OCI-LY1 (cell line): Measurements from ENCODE around the gene TGM5.

Experiments
- H2AFZ ChIP-seq: fragments of 200-600 bp; sonication (generic), shearing (Covaris generic); 2 replicates; pipeline ENCODE4 v1.6.0; 2014; ENCODE audit warnings: antibody characterized with exemption, mild to moderate bottlenecking, low read length
- H3F3A ChIP-seq: fragments of 200-600 bp; sonication (generic), shearing (Covaris generic); 2 replicates; pipeline ENCODE4 v1.6.0; 2014; ENCODE audit warnings: mild to moderate bottlenecking, antibody characterized with exemption, low read length, moderate library complexity; ENCODE audit not compliant: insufficient read depth
- H3K27ac ChIP-seq: fragments of 200-600 bp; sonication (generic); 2 replicates; pipeline ENCODE4 v1.5.1; 2014; ENCODE audit warnings: low read length, mixed run types, mild to moderate bottlenecking, low read depth; ENCODE audit not compliant: poor library complexity, severe bottlenecking
- H3K27me3 ChIP-seq: fragments of 200-600 bp; sonication (generic); 2 replicates; pipeline ENCODE4 v1.6.0; 2014; ENCODE audit warnings: antibody characterized with exemption, mild to moderate bottlenecking, low read length, moderate library complexity; ENCODE audit not compliant: insufficient read depth
- H3K36me3 ChIP-seq: fragments of 200-600 bp; sonication (generic); 2 replicates; pipeline ENCODE4 v1.6.1; 2014; ENCODE audit warnings: mild to moderate bottlenecking, antibody characterized with exemption, low read length, moderate library complexity, mixed read lengths; ENCODE audit not compliant: insufficient read depth
- H3K4me1 ChIP-seq: fragments of 200-600 bp; sonication (generic); 2 replicates; pipeline ENCODE4 v1.5.1; 2014; ENCODE audit warnings: mild to moderate bottlenecking, low read length, moderate library complexity; ENCODE audit not compliant: insufficient read depth, severe bottlenecking
- H3K4me2 ChIP-seq: fragments of 200-600 bp; sonication (generic), shearing (Covaris generic); 2 replicates; pipeline ENCODE4 v1.6.1; 2014; ENCODE audit warnings: low read length
- H3K4me3 ChIP-seq: fragments of 200-600 bp; sonication (generic); 2 replicates; pipeline ENCODE4 v1.5.1; 2014; ENCODE audit warnings: low read length, low read depth, mild to moderate bottlenecking, mixed read lengths; ENCODE audit not compliant: poor library complexity, severe bottlenecking
- H3K79me2 ChIP-seq: fragments of 200-600 bp; shearing (Covaris generic); 2 replicates; pipeline ENCODE4 v1.6.1; 2016; ENCODE audit warnings: mixed run types, low read length, mixed read lengths; ENCODE audit not compliant: insufficient read depth
- H3K9ac ChIP-seq: fragments of 200-600 bp; sonication (generic), shearing (Covaris generic); 2 replicates; pipeline ENCODE4 v1.6.1; 2014; ENCODE audit warnings: mild to moderate bottlenecking, low read length, mixed read lengths
- H3K9me2 ChIP-seq: fragments of 200-600 bp; sonication (generic), shearing (Covaris generic); 2 replicates; pipeline ENCODE4 v1.6.1; 2014; ENCODE audit warnings: low read depth, mild to moderate bottlenecking, low read length, mixed read lengths
- H3K9me3 ChIP-seq: fragments of 200-600 bp; shearing (Covaris generic); 2 replicates; pipeline ENCODE4 v1.6.1; 2014; ENCODE audit warnings: low read length, mixed read lengths
- H4K20me1 ChIP-seq: fragments of 200-600 bp; sonication (generic), shearing (Covaris generic); 2 replicates; pipeline ENCODE4 v1.6.0; 2016; ENCODE audit warnings: mild to moderate bottlenecking, low read length; ENCODE audit not compliant: insufficient read depth
- CTCF ChIP-seq: fragments of 200-600 bp; sonication (generic), shearing (Covaris generic); IDR thresholded peaks from 2 replicates; pipeline ENCODE4 v1.5.1; 2017; ENCODE audit warnings: mild to moderate bottlenecking, antibody characterized with exemption, low read length, moderate library complexity, mixed read lengths
- EZH2 ChIP-seq: fragments of 200-600 bp; sonication (generic), shearing (Covaris generic); IDR thresholded peaks from 2 replicates; pipeline ENCODE4 v1.8.0; 2017; ENCODE audit warnings: borderline replicate concordance, mixed run types, mild to moderate bottlenecking, antibody characterized with exemption, low read length, moderate library complexity, mixed read lengths

TGM5 gene

GRCh38 chr15:43251871-43252250, 14.9 kb downstream of the TGM5 start:
- Histone ChIP-seq H3K9ac (no peak overlapping the region), H3K79me2 (no peaks in the 10 kb centered on the region), H3F3A (no peaks in the 10 kb centered on the region), H3K4me2 (no peak overlapping the region), H3K4me1 (no peaks in the 10 kb centered on the region), H3K9me3 (no peaks in the 10 kb centered on the region), H3K27ac (no peak overlapping the region), H3K9me2 (no peaks in the 10 kb centered on the region), H4K20me1 (no peaks in the 10 kb centered on the region), H3K27me3 (no peaks in the 10 kb centered on the region), H3K36me3 (no peaks in the 10 kb centered on the region), H2AFZ (no peak overlapping the region), H3K4me3 (no peak overlapping the region)
- no peak for TF ChIP-seq CTCF
- no peak for TF ChIP-seq EZH2

- no peak overlapping the region for H2AFZ ChIP-seq
- H3F3A ChIP-seq = no peaks in the 10 kb centered on the region
- no peaks in the 10 kb centered on the region for H3K9me3 ChIP-seq
- no peak for TF ChIP-seq CTCF
- H3K4me3 ChIP-seq = no peak overlapping the region
- no peak overlapping the region for H3K27ac ChIP-seq
- no peak overlapping the region for H3K9ac ChIP-seq
- H3K9me2 ChIP-seq = no peaks in the 10 kb centered on the region
- peaks cover 2% of the 10 kb centered on the region; the same call in 1 of the 2 replicates for H3K27me3 ChIP-seq
- H3K4me2 ChIP-seq = no peak overlapping the region
- no peaks in the 10 kb centered on the region for H3K4me1 ChIP-seq
- H4K20me1 ChIP-seq = no peaks in the 10 kb centered on the region
- H3K79me2 ChIP-seq = no peaks in the 10 kb centered on the region
- no peaks in the 10 kb centered on the region for H3K36me3 ChIP-seq
These were observed 15.4 kb downstream of the TGM5 start for GRCh38 chr15:43251185-43251870.

- Histone ChIP-seq H3K9me2 (no peaks in the 10 kb centered on the region), H2AFZ (no peak overlapping the region), H3K36me3 (no peaks in the 10 kb centered on the region), H3K4me3 (no peak overlapping the region), H3K9ac (no peak overlapping the region), H3F3A (no peaks in the 10 kb centered on the region), H3K27ac (no peak overlapping the region), H3K27me3 (peaks cover 7% of the 10 kb centered on the region; the same call in 1 of the 2 replicates), H3K4me1 (no peaks in the 10 kb centered on the region), H3K9me3 (no peaks in the 10 kb centered on the region), H4K20me1 (no peaks in the 10 kb centered on the region), H3K79me2 (no peaks in the 10 kb centered on the region), H3K4me2 (no peak overlapping the region)
- TF ChIP-seq EZH2 (no peak), CTCF (no peak)
These were observed 15.9 kb downstream of the TGM5 start for GRCh38 chr15:43250785-43251184.
